T-helper 2 cell treated with Interferon-gamma antibody and Interleukin-4, amounts not matched to agents 5 μg/mL and 100 μg/mL, for 36 hours (primary cell): ENCODE results near the gene ARL15.

ENCODE experiments used
- DNase-seq: peaks from one replicate; pipeline ENCODE4 v3.0.0; 2021; ENCODE audit warnings: low spot score
- H3K27ac Mint-ChIP-seq: one replicate; pipeline ENCODE4 v1.8.0; 2021; ENCODE audit warnings: mild to moderate bottlenecking, mixed read lengths
- H3K27me3 Mint-ChIP-seq: one replicate; pipeline ENCODE4 v1.8.0; 2021; ENCODE audit warnings: low read depth, mixed read lengths
- H3K36me3 Mint-ChIP-seq: one replicate; pipeline ENCODE4 v1.8.0; 2021; ENCODE audit warnings: low read depth, mixed read lengths
- H3K4me1 Mint-ChIP-seq: one replicate; pipeline ENCODE4 v1.8.0; 2021; ENCODE audit warnings: low read depth, mixed read lengths
- H3K4me3 Mint-ChIP-seq: one replicate; pipeline ENCODE4 v1.8.0; 2022; ENCODE audit warnings: mild to moderate bottlenecking, moderate library complexity, mixed read lengths
- H3K9me3 Mint-ChIP-seq: one replicate; pipeline ENCODE4 v1.8.0; 2021; ENCODE audit warnings: mixed read lengths

ARL15 gene

GRCh38 chr5:54307583-54307982 lies 2.8 kb downstream of the ARL15 start:
- peaks cover 3% of the 10 kb centered on the region for H3K27me3 Mint-ChIP-seq
- no peak overlapping the region for H3K4me3 Mint-ChIP-seq
- no peak overlapping the region for H3K27ac Mint-ChIP-seq
- no peaks in the 10 kb centered on the region for H3K9me3 Mint-ChIP-seq
- H3K4me1 Mint-ChIP-seq, result peaks cover 22% of the 10 kb centered on the region
- no peak for DNase-seq
- H3K36me3 Mint-ChIP-seq, result no peaks in the 10 kb centered on the region

GRCh38 chr5:54306893-54307292 lies 3.5 kb downstream of the ARL15 start:
- H3K27me3 Mint-ChIP-seq, result peaks cover 2% of the 10 kb centered on the region
- H3K36me3 Mint-ChIP-seq, result no peaks in the 10 kb centered on the region
- H3K4me3 Mint-ChIP-seq, result no peak overlapping the region
- peaks cover 22% of the 10 kb centered on the region for H3K4me1 Mint-ChIP-seq
- DNase-seq, result no peak
- H3K27ac Mint-ChIP-seq, result no peak overlapping the region
- H3K9me3 Mint-ChIP-seq, result no peaks in the 10 kb centered on the region

- no peaks in the 10 kb centered on the region for H3K36me3 Mint-ChIP-seq
- DNase-seq, result no peak
- H3K27me3 Mint-ChIP-seq, result peaks cover 2% of the 10 kb centered on the region
- no peak overlapping the region for H3K27ac Mint-ChIP-seq
- H3K4me3 Mint-ChIP-seq, result no peak overlapping the region
- H3K4me1 Mint-ChIP-seq, result peaks cover 19% of the 10 kb centered on the region
- H3K9me3 Mint-ChIP-seq, result no peaks in the 10 kb centered on the region
Observed at GRCh38 chr5:54305737-54306136, 4.6 kb downstream of the ARL15 start.

- H3K9me3 Mint-ChIP-seq, result no peaks in the 10 kb centered on the region
- no peaks in the 10 kb centered on the region for H3K36me3 Mint-ChIP-seq
- no peak for DNase-seq
- peaks cover 1% of the 10 kb centered on the region for H3K27me3 Mint-ChIP-seq
- H3K4me1 Mint-ChIP-seq, result peaks cover 9% of the 10 kb centered on the region
- no peak overlapping the region for H3K4me3 Mint-ChIP-seq
- H3K27ac Mint-ChIP-seq, result no peak overlapping the region
Observed at GRCh38 chr5:54304040-54304439, 6.3 kb downstream of the ARL15 start.

- Mint-ChIP-seq H3K27me3 (no peaks in the 10 kb centered on the region), H3K4me1 (peaks cover 6% of the 10 kb centered on the region), H3K4me3 (no peak overlapping the region), H3K36me3 (no peaks in the 10 kb centered on the region), H3K27ac (no peak overlapping the region), H3K9me3 (no peaks in the 10 kb centered on the region)
- no peak for DNase-seq
Observed at GRCh38 chr5:54302267-54302687, 8.1 kb downstream of the ARL15 start.

GRCh38 chr5:54301849-54302248 lies 8.5 kb downstream of the ARL15 start:
- Mint-ChIP-seq H3K27me3 (no peaks in the 10 kb centered on the region), H3K27ac (no peak overlapping the region), H3K9me3 (no peaks in the 10 kb centered on the region), H3K4me3 (no peak overlapping the region), H3K4me1 (peaks cover 4% of the 10 kb centered on the region), H3K36me3 (no peaks in the 10 kb centered on the region)
- DNase-seq, result no peak

- Mint-ChIP-seq H3K4me1 (peaks cover 2% of the 10 kb centered on the region), H3K27ac (no peak overlapping the region), H3K4me3 (no peak overlapping the region), H3K36me3 (no peaks in the 10 kb centered on the region), H3K27me3 (no peaks in the 10 kb centered on the region), H3K9me3 (no peaks in the 10 kb centered on the region)
- DNase-seq, result no peak
Observed at GRCh38 chr5:54301220-54301619, 9.2 kb downstream of the ARL15 start.

- Mint-ChIP-seq H3K27ac (no peak overlapping the region), H3K4me3 (no peak overlapping the region), H3K4me1 (peaks cover 2% of the 10 kb centered on the region)
Observed at GRCh38 chr5:54298947-54299346, 11.4 kb downstream of the ARL15 start.

GRCh38 chr5:54296386-54296785 lies 14.0 kb downstream of the ARL15 start:
- H3K27me3 Mint-ChIP-seq, result no peaks in the 10 kb centered on the region
- no peaks in the 10 kb centered on the region for H3K9me3 Mint-ChIP-seq
- no peak overlapping the region for H3K4me3 Mint-ChIP-seq
- H3K4me1 Mint-ChIP-seq, result peaks cover 2% of the 10 kb centered on the region
- no peak for DNase-seq
- no peak overlapping the region for H3K27ac Mint-ChIP-seq
- H3K36me3 Mint-ChIP-seq, result no peaks in the 10 kb centered on the region

More at GRCh38 chr5:54298947-54299346, 11.4 kb downstream of the ARL15 start:
- Mint-ChIP-seq H3K36me3 (no peaks in the 10 kb centered on the region), H3K27me3 (no peaks in the 10 kb centered on the region), H3K9me3 (no peaks in the 10 kb centered on the region)
- DNase-seq, result no peak

- Mint-ChIP-seq H3K4me1 (no peaks in the 10 kb centered on the region), H3K4me3 (no peak overlapping the region), H3K36me3 (no peaks in the 10 kb centered on the region), H3K27ac (no peak overlapping the region), H3K9me3 (no peaks in the 10 kb centered on the region), H3K27me3 (no peaks in the 10 kb centered on the region)
- DNase-seq, result no peak
Observed at GRCh38 chr5:54295651-54296276, 14.6 kb downstream of the ARL15 start.

GRCh38 chr5:54294097-54294667 lies 16.2 kb downstream of the ARL15 start:
- Mint-ChIP-seq H3K4me1 (peaks cover 3% of the 10 kb centered on the region), H3K27me3 (no peaks in the 10 kb centered on the region), H3K36me3 (no peaks in the 10 kb centered on the region), H3K9me3 (no peaks in the 10 kb centered on the region), H3K4me3 (no peak overlapping the region), H3K27ac (no peak overlapping the region)
- DNase-seq, result no peak

- Mint-ChIP-seq H3K36me3 (no peaks in the 10 kb centered on the region), H3K4me1 (peaks cover 3% of the 10 kb centered on the region), H3K9me3 (no peaks in the 10 kb centered on the region), H3K27ac (no peak overlapping the region), H3K27me3 (no peaks in the 10 kb centered on the region), H3K4me3 (no peak overlapping the region)
- DNase-seq, result no peak
Observed at GRCh38 chr5:54292866-54293265, 17.5 kb downstream of the ARL15 start.

- H3K9me3 Mint-ChIP-seq, result no peaks in the 10 kb centered on the region
- no peak for DNase-seq
- H3K27ac Mint-ChIP-seq, result no peak overlapping the region
- H3K36me3 Mint-ChIP-seq, result no peaks in the 10 kb centered on the region
- no peaks in the 10 kb centered on the region for H3K27me3 Mint-ChIP-seq
- peaks cover 3% of the 10 kb centered on the region for H3K4me1 Mint-ChIP-seq
- H3K4me3 Mint-ChIP-seq, result no peak overlapping the region
Observed at GRCh38 chr5:54291498-54291897, 18.9 kb downstream of the ARL15 start.

GRCh38 chr5:54289769-54290168 lies 20.6 kb downstream of the ARL15 start:
- H3K4me1 Mint-ChIP-seq, result peaks cover 3% of the 10 kb centered on the region
- no peak overlapping the region for H3K4me3 Mint-ChIP-seq

More at GRCh38 chr5:54289769-54290168, 20.6 kb downstream of the ARL15 start:
- Mint-ChIP-seq H3K27ac (no peak overlapping the region), H3K9me3 (no peaks in the 10 kb centered on the region), H3K27me3 (no peaks in the 10 kb centered on the region), H3K36me3 (no peaks in the 10 kb centered on the region)
- no peak for DNase-seq
